Panc1 (cell line): ENCODE results near the gene SLC16A8.

Experiments used
- POLR2AphosphoS5 ChIP-seq: IDR thresholded peaks from 2 replicates; pipeline ENCODE4 v1.6.1; 2012; ENCODE audit warnings: mild to moderate bottlenecking, low read depth, low read length, moderate library complexity
- REST ChIP-seq, 2 experiments: IDR thresholded peaks; 2 replicates each; pipeline ENCODE4 v1.6.1; 2011 to 2012; ENCODE audit warnings: low read depth in 2 of 2, control low read depth in 1 of 2, low read length in 1 of 2, mild to moderate bottlenecking in 1 of 2, moderate library complexity in 1 of 2; ENCODE audit not compliant: insufficient read depth in 1 of 2
- SIN3A ChIP-seq: IDR thresholded peaks from 2 replicates; pipeline ENCODE4 v1.6.1; 2012; ENCODE audit warnings: low read depth, mild to moderate bottlenecking, low read length, moderate library complexity, borderline replicate concordance; ENCODE audit not compliant: insufficient read depth
- TCF7L2 ChIP-seq: IDR thresholded peaks from 2 replicates; pipeline ENCODE4 v1.6.1; 2011; ENCODE audit warnings: mild to moderate bottlenecking, low read depth, low read length, inconsistent platforms
- TF ChIP-seq, protein P1 (sequence below): fragments of 450-650 bp; IDR thresholded peaks from 2 replicates; pipeline ENCODE4 v1.5.1; 2017; ENCODE audit warnings: mild to moderate bottlenecking

- TF ChIP-seq, protein P1, sequence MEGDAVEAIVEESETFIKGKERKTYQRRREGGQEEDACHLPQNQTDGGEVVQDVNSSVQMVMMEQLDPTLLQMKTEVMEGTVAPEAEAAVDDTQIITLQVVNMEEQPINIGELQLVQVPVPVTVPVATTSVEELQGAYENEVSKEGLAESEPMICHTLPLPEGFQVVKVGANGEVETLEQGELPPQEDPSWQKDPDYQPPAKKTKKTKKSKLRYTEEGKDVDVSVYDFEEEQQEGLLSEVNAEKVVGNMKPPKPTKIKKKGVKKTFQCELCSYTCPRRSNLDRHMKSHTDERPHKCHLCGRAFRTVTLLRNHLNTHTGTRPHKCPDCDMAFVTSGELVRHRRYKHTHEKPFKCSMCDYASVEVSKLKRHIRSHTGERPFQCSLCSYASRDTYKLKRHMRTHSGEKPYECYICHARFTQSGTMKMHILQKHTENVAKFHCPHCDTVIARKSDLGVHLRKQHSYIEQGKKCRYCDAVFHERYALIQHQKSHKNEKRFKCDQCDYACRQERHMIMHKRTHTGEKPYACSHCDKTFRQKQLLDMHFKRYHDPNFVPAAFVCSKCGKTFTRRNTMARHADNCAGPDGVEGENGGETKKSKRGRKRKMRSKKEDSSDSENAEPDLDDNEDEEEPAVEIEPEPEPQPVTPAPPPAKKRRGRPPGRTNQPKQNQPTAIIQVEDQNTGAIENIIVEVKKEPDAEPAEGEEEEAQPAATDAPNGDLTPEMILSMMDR, result no peak
- TF ChIP-seq REST (IDR thresholded peaks at IDR 0.05; ENCODE audit: insufficient read depth in 1 of 2, low read depth in 2 of 2, low read length in 1 of 2) (no peak), SIN3A (no peak), POLR2AphosphoS5 (no peak), TCF7L2 (no peak)
Measured at GRCh38 chr22:38070250-38070921, 13.6 kb downstream of the SLC16A8 start.
